Ovary (tissue), 3 donors: Measurements from ENCODE around the gene CRTAC1.

Experiments
- CTCF ChIP-seq, 3 donors: fragments of 450-650 bp in 2 of 3; fragments of 200-600 bp in 1 of 3; IDR thresholded peaks; one replicate each; pipeline versions ENCODE4 v1.5.1 to v1.8.0; 2016 to 2022; ENCODE audit warnings: antibody characterized with exemption in 3 of 3, mild to moderate bottlenecking in 1 of 3
- EP300 ChIP-seq: sonication (generic); formaldehyde crosslinking; IDR thresholded peaks from one replicate; pipeline ENCODE4 v1.6.1; 2017; ENCODE audit warnings: antibody characterized with exemption
- POLR2A ChIP-seq: fragments of 450-650 bp; IDR thresholded peaks from one replicate; pipeline ENCODE4 v1.6.1; 2017; ENCODE audit warnings: antibody characterized with exemption, mild to moderate bottlenecking, moderate library complexity
- donor health status: DM: no; HTN: no; CAD: no.

- no peak for TF ChIP-seq POLR2A
- no peak for TF ChIP-seq EP300
- TF ChIP-seq CTCF (IDR thresholded peaks at IDR 0.05): no peak
These were observed 119.2 kb downstream of the CRTAC1 start for GRCh38 chr10:97911217-97911616.
